ENCODE results near the gene ZNF740. TPM values are rescaled to one million over a fixed set of nuclear protein-coding genes. Genes with fewer than 3 reads are reported as not detected.
"Not testable (repeated sequence)": the region's sequence is repeated elsewhere in the genome, so short reads cannot be mapped to it uniquely, and the experiment has no call there.

The ZNF740 gene
- total RNA-seq (2014; rRNA removed) = 7.4 and 10.5 TPM in 2 replicates
- polyA plus RNA-seq (2012) = 5.0 TPM

DNA sequence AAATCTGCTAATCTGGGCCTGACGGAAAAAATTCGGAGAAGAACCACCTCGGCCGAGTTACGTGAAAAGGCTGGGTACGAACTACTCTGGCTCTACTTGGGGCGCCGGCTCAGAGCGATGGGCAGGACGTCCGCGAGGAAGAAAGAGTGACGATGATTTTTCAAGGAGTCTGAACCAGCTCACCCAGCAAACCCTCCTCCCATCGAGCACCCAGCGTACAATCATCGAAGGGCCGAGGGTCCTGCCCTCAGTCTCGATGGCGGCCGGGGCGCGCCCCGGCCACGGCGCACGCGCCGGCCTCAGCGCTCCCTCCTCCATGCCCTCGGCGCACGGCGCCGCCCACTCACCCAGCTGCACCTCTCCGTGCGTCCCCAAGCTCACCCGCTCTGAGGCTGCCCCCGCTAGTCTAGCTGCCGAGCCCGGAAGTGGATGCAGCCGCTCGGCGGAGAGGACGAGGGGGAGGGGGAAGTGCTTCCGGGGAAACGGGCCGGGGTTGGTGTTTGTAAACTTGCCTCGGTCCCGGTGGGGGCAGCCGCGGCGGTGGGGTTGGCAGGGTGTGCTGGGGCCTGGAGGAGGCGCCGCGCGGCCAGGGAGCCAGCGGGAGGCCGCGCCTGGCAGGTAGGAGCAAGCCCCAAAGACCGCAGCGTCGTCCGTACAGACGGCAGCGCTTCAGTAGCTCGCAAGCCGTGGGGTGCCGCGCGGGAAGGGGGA lies at the start of gene ZNF740, which contains the start of gene CSAD:
ZNF740 (plus strand) TSS at position 503 of the 711 bp plus-strand sequence. CDS start 1,262 bp downstream, outside the sequence.
CSAD (minus strand) TSS at position 706 of the 711 bp plus-strand sequence. CDS start 7,455 bp downstream, outside the sequence.
- DNase-seq (ENCODE audit: low read depth) = peak; percentile 98

- DNase-seq (ENCODE audit: low read depth) = no peak
Observed at GRCh38 chr12:53131844-53132243, 48.7 kb upstream of the ZNF740 start.

DNA sequence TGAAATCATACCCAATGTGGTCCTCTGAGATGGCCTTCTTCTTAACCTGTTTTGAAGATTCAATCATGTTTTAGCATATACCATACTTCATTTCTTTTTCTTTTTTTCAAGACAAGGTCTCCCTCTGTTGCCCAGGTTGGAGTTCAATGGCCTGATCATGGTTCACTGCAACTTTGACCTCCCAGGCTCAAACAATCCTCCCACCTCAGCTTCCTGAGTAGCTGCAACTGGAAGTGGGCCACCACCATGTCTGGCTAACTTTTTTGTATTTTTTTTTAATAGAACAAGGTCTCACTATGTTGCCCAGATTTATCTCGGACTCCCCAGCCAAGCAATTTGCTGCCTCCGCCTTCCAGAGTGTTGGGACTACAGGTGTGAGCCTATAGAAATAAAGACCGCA lies 46.8 kb upstream of the ZNF740 start:
- no peak for DNase-seq (ENCODE audit: low read depth)

DNA sequence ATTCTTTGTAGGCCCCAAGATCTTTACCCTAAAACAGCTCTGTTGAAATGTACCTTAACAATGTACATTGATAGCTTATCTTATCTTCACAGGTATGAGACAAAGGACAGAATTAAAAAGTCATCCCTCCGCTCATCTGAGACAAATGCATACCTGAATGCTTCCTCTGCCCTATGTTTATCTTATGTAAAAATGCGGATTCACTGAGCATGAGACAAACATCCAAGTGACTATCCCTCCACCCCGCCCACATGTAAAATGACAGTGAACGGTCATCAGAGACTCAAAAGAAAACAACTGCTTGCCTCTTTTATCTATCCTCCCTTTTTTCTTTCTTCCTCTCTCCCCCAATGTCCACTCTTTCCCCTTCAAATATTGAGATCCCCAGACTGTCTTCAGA lies 37.2 kb upstream of the ZNF740 start:
- no peak for DNase-seq (ENCODE audit: low read depth)

- DNase-seq (ENCODE audit: low read depth) = peak; percentile 66
Observed at GRCh38 chr12:53145383-53146260, 34.9 kb upstream of the ZNF740 start.

DNA sequence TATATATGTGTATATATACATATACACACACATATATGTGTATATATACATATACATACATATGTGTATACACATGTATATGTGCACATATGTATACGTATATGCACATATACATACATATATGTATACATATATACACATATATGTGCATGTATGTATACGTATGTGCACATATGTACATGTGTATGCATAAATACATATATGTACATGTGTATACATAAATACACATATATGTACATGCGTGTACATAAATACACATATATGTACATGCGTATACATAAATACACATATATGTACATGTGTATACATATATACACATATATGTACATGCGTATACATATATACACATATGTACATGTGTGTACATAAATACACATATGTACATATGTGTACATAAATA lies 33.3 kb upstream of the ZNF740 start:
- DNase-seq (ENCODE audit: low read depth) = no peak

GRCh38 chr12:53147653-53148052 lies 32.9 kb upstream of the ZNF740 start:
- no peak for DNase-seq (ENCODE audit: low read depth)

DNA sequence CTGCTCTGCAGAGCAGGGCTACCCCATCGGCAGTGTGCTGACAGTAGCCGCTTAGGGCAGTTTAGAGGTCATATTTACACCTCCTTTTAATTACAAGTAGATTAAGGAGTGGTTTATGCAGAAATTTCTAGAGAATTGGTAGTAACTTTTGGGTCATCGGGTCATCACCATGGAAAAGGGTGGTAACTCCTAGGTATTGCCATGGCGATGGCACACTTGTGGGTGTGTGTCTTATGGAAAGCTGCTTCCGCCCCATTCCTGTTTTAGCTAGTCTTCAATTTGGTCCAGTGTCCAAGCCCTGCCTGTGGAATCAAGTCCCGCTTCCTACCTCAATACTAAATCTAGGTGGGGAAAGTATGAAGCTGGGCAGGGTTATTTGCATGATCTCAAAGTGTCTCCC lies 29.5 kb upstream of the ZNF740 start:
- no peak for DNase-seq (ENCODE audit: low read depth)

- DNase-seq (ENCODE audit: low read depth) = no peak
Observed at GRCh38 chr12:53152390-53152789, 28.1 kb upstream of the ZNF740 start.

DNA sequence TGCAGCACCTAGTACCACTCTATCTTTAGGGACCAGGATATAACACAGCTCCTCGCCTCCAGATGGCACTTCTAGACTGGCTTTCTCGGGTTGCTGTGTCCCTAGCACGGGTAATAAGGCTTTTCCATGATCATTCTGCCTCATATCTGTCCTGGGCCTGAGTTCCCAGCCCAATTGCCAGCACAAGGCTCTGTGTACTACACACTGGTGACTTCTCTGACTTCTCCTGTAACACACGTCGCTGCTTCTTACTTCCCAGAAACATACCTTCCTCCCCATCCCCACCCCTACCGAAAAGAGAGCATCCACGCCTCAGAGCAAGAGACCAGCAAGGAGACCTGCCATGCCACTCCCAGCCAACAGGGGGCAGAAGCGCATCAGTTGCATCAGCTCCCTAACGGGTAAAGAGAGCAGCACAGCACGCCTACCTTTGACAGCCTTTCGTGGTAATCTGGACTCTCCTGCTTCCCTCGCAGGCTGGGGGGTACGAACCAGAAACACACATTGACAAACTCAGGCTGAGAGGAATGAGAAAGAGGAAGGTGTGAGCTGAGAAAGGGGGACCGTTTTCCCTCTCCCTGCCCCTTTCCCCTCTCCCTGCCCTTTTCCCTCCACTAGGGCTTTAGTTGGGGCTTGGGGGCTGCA lies 21.2 kb upstream of the ZNF740 start:
- peak; percentile 66 for DNase-seq (ENCODE audit: low read depth)

DNA sequence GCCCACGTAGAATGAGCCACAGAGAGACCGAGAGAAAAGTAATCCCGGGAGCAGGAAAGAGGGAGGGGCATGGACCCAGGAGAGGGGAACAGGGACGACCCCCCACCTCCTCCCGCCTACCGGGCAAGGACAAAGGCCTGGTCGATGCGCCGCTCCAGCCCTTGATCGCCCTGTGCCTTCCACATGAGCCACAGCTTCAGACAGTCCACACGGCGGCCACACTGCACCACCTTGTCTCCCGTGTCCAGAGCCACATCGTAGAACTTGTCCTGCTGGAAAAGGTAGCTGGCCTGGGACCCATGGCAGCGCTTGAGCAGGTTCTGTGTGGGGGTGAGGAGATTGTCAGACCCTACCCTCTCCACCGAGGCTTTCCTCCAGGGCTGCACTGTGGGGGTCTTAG lies 20.5 kb upstream of the ZNF740 start:
- no peak for DNase-seq (ENCODE audit: low read depth)

DNA sequence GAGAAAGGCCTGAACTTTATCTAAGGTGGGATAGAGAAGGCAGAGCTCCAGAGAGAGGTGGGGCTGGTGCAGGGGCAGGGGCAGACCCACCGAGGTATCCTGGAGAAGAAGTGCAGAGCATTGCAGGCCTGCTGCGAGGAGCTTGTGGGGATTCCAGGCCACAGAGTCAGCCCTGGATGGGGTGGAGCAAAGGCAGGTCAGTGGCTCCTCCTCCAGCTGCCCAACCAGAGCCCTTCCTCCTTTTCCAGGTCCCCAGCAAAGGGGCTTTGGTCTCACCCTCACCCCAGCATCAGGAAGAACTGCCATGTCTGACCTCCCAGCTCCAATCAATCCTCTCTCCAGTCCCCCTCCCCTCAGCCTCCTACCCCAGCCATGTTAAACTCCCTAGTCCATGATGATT lies 19.8 kb upstream of the ZNF740 start:
- no peak for DNase-seq (ENCODE audit: low read depth)

GRCh38 chr12:53161119-53161911 lies 19.2 kb upstream of the ZNF740 start:
- DNase-seq (ENCODE audit: low read depth) = no peak

DNA sequence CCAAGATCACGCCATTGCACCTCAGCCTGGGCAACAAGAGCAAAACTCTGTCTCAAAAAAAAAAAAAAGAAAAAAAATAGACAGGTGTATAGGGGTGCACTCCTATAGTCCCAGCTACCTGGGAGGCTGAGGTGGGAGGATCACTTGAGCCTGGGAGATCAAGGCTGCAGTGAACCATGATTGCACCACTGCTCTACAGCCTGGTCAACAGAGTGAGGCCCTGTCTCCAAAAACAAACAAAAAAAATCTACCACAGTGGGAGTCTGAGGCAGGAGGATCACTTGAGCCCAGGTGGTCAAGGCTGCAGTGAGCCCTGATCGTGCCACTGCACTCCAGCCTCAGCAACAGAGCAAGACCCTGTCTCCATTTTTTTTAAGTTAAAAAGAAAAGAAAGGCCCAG lies 17.5 kb upstream of the ZNF740 start:
- DNase-seq (ENCODE audit: low read depth) = not testable (repeated sequence)

DNA sequence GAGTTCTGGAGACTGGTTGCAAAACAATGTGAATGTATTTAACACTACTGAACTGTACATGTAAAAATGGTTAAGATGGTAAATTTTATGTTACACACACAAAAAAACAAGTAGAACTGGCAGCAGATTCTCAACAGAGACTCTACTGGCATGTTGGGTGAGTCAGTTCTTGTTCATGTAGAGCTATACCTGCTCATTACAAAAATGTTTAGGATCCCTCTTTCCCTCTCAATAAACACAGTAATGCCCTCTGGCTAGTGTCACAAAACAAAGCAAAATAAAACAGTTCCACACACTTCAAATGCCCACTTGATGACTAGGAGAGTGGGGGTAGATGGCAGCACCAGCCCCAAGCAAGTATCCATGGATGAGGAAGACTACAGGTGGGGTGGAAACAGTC lies 13.7 kb upstream of the ZNF740 start:
- no peak for DNase-seq (ENCODE audit: low read depth)

- no peak for DNase-seq (ENCODE audit: low read depth)
Observed at GRCh38 chr12:53169644-53170043, 10.9 kb upstream of the ZNF740 start.

DNA sequence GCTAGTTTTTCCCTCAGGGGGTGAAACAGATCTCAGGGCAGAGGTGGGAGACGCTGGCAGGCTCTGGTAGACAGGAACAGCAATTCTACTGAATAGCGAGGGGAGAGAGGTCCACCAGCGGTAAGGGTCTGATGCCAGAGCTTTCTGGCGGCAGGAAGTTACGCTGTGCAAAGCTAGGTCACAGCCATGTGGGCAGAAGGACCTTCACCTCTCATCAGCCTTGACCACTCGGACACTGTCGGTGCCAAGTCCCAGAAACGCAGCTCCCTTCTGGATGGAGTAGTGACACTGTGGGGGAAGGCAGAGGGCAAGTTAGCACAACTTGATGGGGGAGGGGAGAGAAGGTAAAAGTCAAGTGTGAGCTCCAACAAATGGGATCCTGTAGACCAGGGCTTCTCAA lies 10.3 kb upstream of the ZNF740 start:
- DNase-seq (ENCODE audit: low read depth) = no peak

- DNase-seq (ENCODE audit: low read depth) = no peak
Observed at GRCh38 chr12:53170876-53171724, 9.4 kb upstream of the ZNF740 start.

DNA sequence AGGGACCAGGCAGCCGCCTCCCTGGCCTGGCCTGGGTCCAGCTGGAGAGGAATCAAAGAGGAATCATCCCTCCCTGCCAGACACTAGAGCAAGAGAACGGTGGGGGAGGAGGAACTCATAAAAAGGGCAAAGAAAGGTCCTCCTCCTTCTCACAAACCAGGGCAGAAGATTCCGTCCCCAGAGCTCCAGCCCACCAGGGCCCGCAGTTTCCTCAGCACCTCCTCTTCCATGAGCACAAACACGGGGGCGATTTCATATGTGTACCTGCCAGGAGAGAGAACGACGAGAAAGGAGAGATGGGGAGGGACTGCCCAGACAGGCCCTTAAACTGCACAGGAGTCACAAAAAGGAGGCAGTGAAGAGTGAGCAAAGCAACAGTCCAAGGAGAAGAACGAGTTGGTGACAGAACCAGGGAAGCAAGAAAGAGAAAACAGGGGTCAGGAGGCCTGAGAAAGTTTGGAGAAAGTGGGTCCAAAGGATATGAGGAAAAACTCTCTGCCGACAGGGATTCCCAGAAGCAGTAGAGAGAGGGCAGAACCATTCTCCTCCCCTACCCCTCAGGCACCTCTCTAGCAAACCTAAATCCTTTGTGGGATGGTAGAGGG lies 8.7 kb upstream of the ZNF740 start:
- no peak for DNase-seq (ENCODE audit: low read depth)

DNA sequence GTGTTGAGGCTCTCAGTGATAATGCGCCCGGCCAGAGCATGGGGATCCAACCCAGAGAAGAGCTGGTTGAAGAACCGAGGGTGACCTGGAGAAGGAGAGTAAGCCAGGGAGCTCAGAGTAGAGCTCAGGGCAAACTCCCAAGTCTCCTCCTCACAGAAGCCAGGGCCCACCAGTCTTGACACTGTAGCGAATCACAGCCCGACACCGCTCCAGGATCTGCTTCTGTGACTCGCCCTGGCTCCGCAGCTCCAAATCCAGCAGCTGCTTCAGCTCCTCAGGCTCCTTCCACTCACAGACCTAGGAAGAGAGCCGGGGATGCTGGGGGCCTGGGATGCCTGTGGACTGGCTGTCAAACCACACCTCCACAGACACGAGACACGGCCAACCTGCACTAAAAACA lies 8.2 kb upstream of the ZNF740 start:
- peak; percentile 68 for DNase-seq (ENCODE audit: low read depth)
